ENCODE measurements around the gene TMSB10. TPM values are rescaled to one million over a fixed set of nuclear protein-coding genes. Genes with fewer than 3 reads are reported as not detected.

Gene TMSB10
- total RNA-seq: 3,676 and 4,445 TPM in 2 replicates

DNA sequence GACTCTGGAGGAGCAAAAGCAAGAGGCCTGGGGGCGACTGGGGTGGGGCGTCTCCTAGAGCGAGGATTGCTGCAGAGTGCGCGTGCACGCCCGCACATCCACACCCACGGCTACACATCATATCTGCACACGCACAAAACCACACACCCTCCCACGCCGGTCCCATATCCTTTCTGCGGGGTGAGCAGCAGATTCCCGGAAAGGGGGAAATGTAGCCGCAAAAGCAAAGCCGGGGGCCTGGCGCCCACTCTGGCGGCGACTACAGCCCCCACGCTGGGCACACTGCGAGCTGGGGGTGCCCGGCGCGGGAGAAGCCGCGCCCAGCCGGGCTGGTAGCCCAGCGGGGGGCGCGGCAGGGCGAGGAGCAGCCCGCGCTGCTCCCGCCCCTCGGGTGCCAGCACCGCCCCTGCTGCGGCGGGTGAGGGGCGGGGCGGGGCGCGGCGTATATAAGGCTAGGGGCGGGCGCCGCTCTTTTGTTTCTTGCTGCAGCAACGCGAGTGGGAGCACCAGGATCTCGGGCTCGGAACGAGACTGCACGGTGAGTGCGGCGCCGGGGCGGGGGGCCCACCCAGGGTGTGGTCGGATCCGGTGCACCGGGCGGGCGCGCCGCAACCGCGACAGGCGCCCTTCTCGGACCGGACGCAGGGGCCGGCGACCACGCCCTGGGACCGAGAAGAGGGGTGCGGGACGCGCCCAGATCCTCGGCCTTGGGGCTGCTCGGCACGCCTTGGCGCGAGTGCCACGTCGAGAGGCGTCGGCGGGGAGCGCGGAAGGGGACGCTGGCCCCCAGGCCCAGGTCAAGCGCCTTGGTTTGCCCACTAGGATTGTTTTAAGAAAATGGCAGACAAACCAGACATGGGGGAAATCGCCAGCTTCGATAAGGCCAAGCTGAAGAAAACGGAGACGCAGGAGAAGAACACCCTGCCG lies at the start of gene TMSB10:
Gene TMSB10 (plus strand): TSS at position 476 of the 927 bp plus-strand sequence.

GRCh38 chr2:84880645-84881521 lies 24.6 kb upstream of the TMSB10 start, which contains the start of gene TRABD2A:
Gene TRABD2A (minus strand): TSS chr2:84881084. CDS start chr2:84881039, 45 bp downstream.

Other genes starting within 250 kb of the TMSB10 start
- 1.00 and 1.4 TPM in 2 replicates for gene TRABD2A, start 24.6 kb upstream of the TMSB10 start, total RNA-seq
- gene KCMF1, start 65.5 kb downstream of the TMSB10 start, total RNA-seq: 107 and 145 TPM in 2 replicates
- gene TCF7L1, start 227.7 kb downstream of the TMSB10 start, total RNA-seq: 0.34 and 3.8 TPM in 2 replicates

Measured in nasal cavity respiratory epithelium epithelial cell of viscerocranial mucosa (primary cell).